K562 (cell line): ENCODE data around the gene GFI1B. TPM values are rescaled to one million over a fixed set of nuclear protein-coding genes. Genes with fewer than 3 reads are reported as not detected.

Experiments used
- GTF2E2 ChIP-seq: fragments of 200-800 bp; sonication (Bioruptor generic); IDR thresholded peaks from 2 replicates; pipeline ENCODE4 v1.6.1; 2016; ENCODE audit warnings: missing genetic modification characterization, missing compliant biosample characterization
- MLLT1 ChIP-seq, 2 experiments: fragments of 450-650 bp; IDR thresholded peaks; 2 replicates each; pipeline ENCODE4 v1.6.1; 2016
- MNT ChIP-seq, 2 experiments: fragments of 450-650 bp; conservative IDR thresholded peaks; 2 replicates each; pipeline ENCODE4 v1.6.1; 2017; ENCODE audit warnings: mild to moderate bottlenecking in 2 of 2, moderate library complexity in 2 of 2
- NR4A1 ChIP-seq, 2 experiments: fragments of 250-450 bp in 1 of 2; fragments of 450-650 bp in 1 of 2; sonication (Bioruptor Pico) in 1 of 2; IDR thresholded peaks; 2 replicates each; pipeline versions ENCODE4 v1.4.0 to v1.6.1; 2016 to 2020; ENCODE audit warnings: mild to moderate bottlenecking in 2 of 2, missing compliant biosample characterization in 1 of 2, missing genetic modification characterization in 1 of 2, moderate library complexity in 1 of 2
- SAP30 ChIP-seq: fragments of 200-600 bp; sonication (generic); IDR thresholded peaks from 2 replicates; pipeline ENCODE4 v1.6.1; 2012; ENCODE audit warnings: borderline replicate concordance, low read depth, mild to moderate bottlenecking, moderate library complexity, low read length, control low read depth, inconsistent platforms; ENCODE audit not compliant: insufficient read depth, poor library complexity, severe bottlenecking
- SMARCE1 ChIP-seq: fragments of 450-650 bp; IDR thresholded peaks from 2 replicates; pipeline ENCODE4 v1.7.1; 2016; ENCODE audit warnings: mild to moderate bottlenecking
- SRSF9 ChIP-seq: fragments of 200-400 bp; formaldehyde crosslinking; IDR thresholded peaks from 2 replicates; pipeline ENCODE4 v1.6.1; 2017; ENCODE audit warnings: low read depth, low read length, borderline replicate concordance
- TCF3 ChIP-seq: sonication (generic); formaldehyde crosslinking; IDR thresholded peaks from 2 replicates; pipeline ENCODE4 v1.4.0; 2020; ENCODE audit warnings: mild to moderate bottlenecking, missing genetic modification reagents
- ZBTB40 ChIP-seq, 2 experiments: fragments of 450-650 bp in 1 of 2; sonication (generic) in 1 of 2; formaldehyde crosslinking in 1 of 2; IDR thresholded peaks; 2 replicates each; pipeline versions ENCODE4 v1.7.1 to v1.9.0; 2016 to 2022; ENCODE audit warnings: inconsistent platforms in 1 of 2, mild to moderate bottlenecking in 1 of 2, missing genetic modification reagents in 1 of 2
- ZBTB9 ChIP-seq: fragments of 450-650 bp; formaldehyde crosslinking; IDR thresholded peaks from 2 replicates; pipeline ENCODE4 v1.4.0; 2020; ENCODE audit warnings: mild to moderate bottlenecking, moderate library complexity
- polyA plus RNA-seq, 8 experiments: library from polyadenylated mRNA; depleted of rRNA in 4 of 8; stranded (reverse) in 5 of 8; unstranded in 3 of 8; fragments of >200 nt; fragmentation: Nextera tagmentation in 2 of 8; fragmentation: Illumina TruSeq in 1 of 8; extraction: Ambion mirVana in 2 of 8; extraction: Trizol in 1 of 8; gene quantifications; 2 replicates each; pipeline versions ENCODE4 v1.2.1 to v1.2.3, GENCODE V29; 2011 to 2014; ENCODE audit warnings: inconsistent platforms in 1 of 8, missing spikeins in 1 of 8
- total RNA-seq, 7 experiments: library from RNA; depleted of rRNA in 6 of 7; stranded (reverse); fragments of >200 nt in 6 of 7; fragmentation: Illumina TruSeq in 2 of 7; extraction: Trizol in 2 of 7; gene quantifications; 2 replicates each; pipeline versions ENCODE4 v1.2.1 to v1.2.3, GENCODE V29; 2011 to 2021; ENCODE audit warnings: low replicate concordance in 1 of 7

The GFI1B gene
- total and polyA plus RNA-seq, 9 of the 15 experiments (the other 6 are each of a cell fraction or from before 2014, with no cell fraction given): 8.0 to 75.7 (median 34.5) TPM

GRCh38 chr9:133030317-133031129 lies 52.0 kb downstream of the GFI1B start, which contains the start of gene GTF3C5 (continued):
- TF ChIP-seq MNT (conservative IDR thresholded peaks at IDR 0.05) (peak; percentile 81 to 92), GTF2E2 (peak; percentile 99), SRSF9 (no peak), SAP30 (peak; percentile 26), MLLT1 (IDR thresholded peaks at IDR 0.05) (peak in 1 of 2 experiments; percentile 60; a peak in 2 of 4 replicates), ZBTB9 (CRISPR knock-in tag) (0 out of 2 replicates have a peak, but pooled peaks have one; percentile 54), NR4A1 (CRISPR knock-in tag; IDR thresholded peaks at IDR 0.05) (no peak), NR4A1 (tag; IDR thresholded peaks at IDR 0.05) (peak; percentile 85), SMARCE1 (0 out of 2 replicates have a peak, but pooled peaks have one; percentile 16), ZBTB40 (IDR thresholded peaks at IDR 0.05) (peak; percentile 95), ZBTB40 (CRISPR knock-in tag; IDR thresholded peaks at IDR 0.05) (no peak), TCF3 (CRISPR knock-in tag) (peak; percentile 33; the same call in 1 of the 2 replicates)
